HUDEP-2 (cell line): ENCODE measurements around the gene PTCRA.
"Not testable (repeated sequence)": the region's sequence is repeated elsewhere in the genome, so short reads cannot be mapped to it uniquely, and the experiment has no call there.

Experiments used
- DNase-seq, 76 experiments: peaks; one replicate each; lab custom pipeline; 2025; ENCODE audit not compliant: unreplicated experiment in 76 of 76; lab: John Stamatoyannopoulos, UW

Gene PTCRA

GRCh38 chr6:42915732-42916131 lies at the start of gene PTCRA:
Gene PTCRA, plus strand, starts transcription at chr6:42916053. Its CDS starts 17 bp downstream, at chr6:42916070.
- DNase-seq: no peak

GRCh38 chr6:42870145-42870936 lies 45.5 kb upstream of the PTCRA start:
- DNase-seq: no peak

GRCh38 chr6:42871711-42872110 lies 44.1 kb upstream of the PTCRA start:
- DNase-seq: no peak

- DNase-seq: no peak
Measured at GRCh38 chr6:42873313-42873712, 42.5 kb upstream of the PTCRA start.

- no peak for DNase-seq
Measured at GRCh38 chr6:42877695-42878094, 38.2 kb upstream of the PTCRA start.

- DNase-seq: peak in 74 of 76 experiments; percentile 59 to 99 (median 86)
Measured at GRCh38 chr6:42879372-42880239, 36.2 kb upstream of the PTCRA start, which contains the start of gene RPL7L1. Gene RPL7L1, plus strand, starts transcription at chr6:42879616. Its CDS starts 295 bp downstream, at chr6:42879911.

- peak in 2 of 76 experiments; percentile 30 to 50 for DNase-seq
Measured at GRCh38 chr6:42880240-42880817, 35.5 kb upstream of the PTCRA start.

- DNase-seq: peak in 2 of 76 experiments; percentile 21 to 42
Measured at GRCh38 chr6:42880871-42881270, 35.0 kb upstream of the PTCRA start.

GRCh38 chr6:42885702-42886101 lies 30.2 kb upstream of the PTCRA start:
- no peak for DNase-seq

GRCh38 chr6:42888201-42888600 lies 27.7 kb upstream of the PTCRA start:
- not testable (repeated sequence) for DNase-seq

GRCh38 chr6:42889815-42890214 lies 26.0 kb upstream of the PTCRA start:
- peak in 2 of 76 experiments; percentile 34 to 66 for DNase-seq

- DNase-seq: peak in 75 of 76 experiments; percentile 72 to 97 (median 95)
Measured at GRCh38 chr6:42890311-42891198, 25.3 kb upstream of the PTCRA start.

GRCh38 chr6:42891199-42891722 lies 24.6 kb upstream of the PTCRA start:
- no peak for DNase-seq

GRCh38 chr6:42894041-42894828 lies 21.6 kb upstream of the PTCRA start:
- peak in 70 of 76 experiments; percentile 35 to 92 (median 72) for DNase-seq

GRCh38 chr6:42896178-42896719 lies 19.6 kb upstream of the PTCRA start:
- DNase-seq: no peak

GRCh38 chr6:42898891-42899361 lies 16.9 kb upstream of the PTCRA start:
- DNase-seq: peak in 65 of 76 experiments; percentile 10 to 86 (median 60)

GRCh38 chr6:42899871-42900270 lies 16.0 kb upstream of the PTCRA start:
- no peak for DNase-seq

- peak in 74 of 76 experiments; percentile 69 to 99 (median 92) for DNase-seq
Measured at GRCh38 chr6:42901538-42901957, 14.3 kb upstream of the PTCRA start.
